Spleen (tissue), 11 donors: ENCODE data around the gene THUMPD3. TPM values are rescaled to one million over a fixed set of nuclear protein-coding genes. Genes with fewer than 3 reads are reported as not detected.

Experiments
- DNase-seq: peaks from one replicate; pipeline ENCODE4 v3.0.0-alpha.2; 2020
- H3K27ac ChIP-seq, 8 donors: fragments of 200-600 bp; sonication (generic) in 7 of 8; 1 replicate in 4 of 8; 2 replicates in 4 of 8; pipeline versions ENCODE4 v1.5.0 to v1.8.0; 2016 to 2021; ENCODE audit warnings: inconsistent platforms in 4 of 8, mild to moderate bottlenecking in 4 of 8, moderate library complexity in 1 of 8
- H3K27me3 ChIP-seq, 7 donors: fragments of 200-600 bp; sonication (generic) in 6 of 7; replicated peaks in 1 of 7; 1 replicate in 4 of 7; 2 replicates in 3 of 7; pipeline versions ENCODE4 v1.5.0 to v1.8.0; 2016 to 2021; ENCODE audit warnings: inconsistent platforms in 3 of 7, mild to moderate bottlenecking in 1 of 7
- H3K36me3 ChIP-seq, 6 donors: fragments of 200-600 bp; sonication (generic) in 5 of 6; 1 replicate in 4 of 6; 2 replicates in 2 of 6; pipeline versions ENCODE4 v1.5.0 to v1.8.0; 2016 to 2021; ENCODE audit warnings: inconsistent platforms in 2 of 6
- H3K4me1 ChIP-seq, 6 donors: fragments of 200-600 bp; sonication (generic) in 5 of 6; 1 replicate in 3 of 6; 2 replicates in 3 of 6; pipeline versions ENCODE4 v1.5.0 to v1.8.0; 2016 to 2021; ENCODE audit warnings: inconsistent platforms in 3 of 6
- H3K4me3 ChIP-seq, 8 donors: fragments of 200-600 bp; sonication (generic) in 7 of 8; 1 replicate in 4 of 8; 2 replicates in 4 of 8; pipeline versions ENCODE4 v1.5.0 to v1.8.0; 2016 to 2021; ENCODE audit warnings: inconsistent platforms in 4 of 8, mild to moderate bottlenecking in 4 of 8, moderate library complexity in 2 of 8
- H3K9me3 ChIP-seq, 8 donors: fragments of 200-600 bp; sonication (generic) in 7 of 8; 1 replicate in 4 of 8; 2 replicates in 4 of 8; pipeline versions ENCODE4 v1.5.0 to v1.8.0; 2016 to 2021; ENCODE audit warnings: inconsistent platforms in 4 of 8
- CTCF ChIP-seq, 11 experiments: fragments of 200-600 bp in 7 of 11; fragments of 450-650 bp in 4 of 11; sonication (generic) in 4 of 11; IDR thresholded peaks in 8 of 11; conservative IDR thresholded peaks in 3 of 11; 1 replicate in 7 of 11; 2 replicates in 4 of 11; pipeline versions ENCODE4 v1.4.0 to v1.8.0; 2016 to 2021; ENCODE audit warnings: antibody characterized with exemption in 11 of 11, inconsistent platforms in 4 of 11, mild to moderate bottlenecking in 1 of 11
- POLR2A ChIP-seq, 3 donors: fragments of 450-650 bp; IDR thresholded peaks; one replicate each; pipeline ENCODE4 v1.5.1; 2017; ENCODE audit warnings: antibody characterized with exemption in 3 of 3, mild to moderate bottlenecking in 1 of 3
- POLR2AphosphoS5 ChIP-seq, 3 donors: sonication (generic); formaldehyde crosslinking; IDR thresholded peaks; one replicate each; pipeline ENCODE4 v1.5.1; 2017; ENCODE audit warnings: antibody characterized with exemption in 3 of 3
- WGBS, 5 donors: extraction: QIAGEN DNeasy Blood & Tissue Kit in 3 of 5; methylation state at CpG; one replicate each; pipeline versions ENCODE4 v1.1.5 to v1.1.7; 2013 to 2018; 5-methylcytosine and 5-hydroxymethylcytosine counted together
- intact Hi-C: fragments of 100-400 bp; cut with DNase I; formaldehyde crosslinking; loops from one replicate; pipeline ENCODE4 v1.15.0; 2023; ENCODE audit warnings: low total_unique reads
- polyA plus RNA-seq, 3 donors: library from polyadenylated mRNA; stranded (reverse); fragments of 200-250 nt; gene quantifications; one replicate each; pipeline ENCODE4 v1.2.1, GENCODE V29; 2013
- total RNA-seq, 7 donors: library from RNA; depleted of rRNA in 3 of 7; stranded (reverse); fragments of >200 nt in 3 of 7; fragmentation: NEBNext Ultra II Directional in 4 of 7; extraction: Animal tissue kit (Norgen Biotek cat#: 25700) in 4 of 7; gene quantifications; one replicate each; pipeline versions ENCODE4 v1.1.0 to v1.2.1, GENCODE V29; 2016 to 2021
- donor health status: healthy with polysubstance abuse.
- donor health status: DM: no; HTN: no; CAD: no; lungs with moderate emphysema.
- donor health status: DM: no; HTN: no; CAD: no.
- donor health status: Bipolar disorder and iron deficiency.
- donor health status: healthy.
- donor health status: DM: no; HTN: no; CAD: no.
- donor health status: DM: yes; HTN: yes; CAD: no.

THUMPD3 gene
- total and polyA plus RNA-seq, 10 donors, result 16.3 to 36.8 (median 23.8) TPM

GRCh38 chr3:9322780-9323179 lies 40.1 kb upstream of the THUMPD3 start:
- 90 to 92% (median 92%) methylated on average over 2 of the region's 2 CpGs for WGBS, 5 donors
- no peak overlapping the region for H3K4me3 ChIP-seq
- no peaks in the 10 kb centered on the region for H3K27me3 ChIP-seq
- no peaks in the 10 kb centered on the region for H3K4me1 ChIP-seq
- DNase-seq, result no peak
- intact Hi-C loops, result no loop called here
- TF ChIP-seq POLR2AphosphoS5 (IDR thresholded peaks at IDR 0.05) (no peak), POLR2A (IDR thresholded peaks at IDR 0.05) (no peak), CTCF (IDR thresholded peaks at IDR 0.05 in 8 of 11, conservative IDR thresholded peaks at IDR 0.05 in 3 of 11) (no peak)
- peaks cover 0 to 5% (median 0%) of the 10 kb centered on the region in 8 donors for H3K9me3 ChIP-seq
- H3K27ac ChIP-seq, result no peak overlapping the region
- no peaks in the 10 kb centered on the region for H3K36me3 ChIP-seq

- TF ChIP-seq CTCF (IDR thresholded peaks at IDR 0.05 in 8 of 11, conservative IDR thresholded peaks at IDR 0.05 in 3 of 11) (no peak), POLR2A (IDR thresholded peaks at IDR 0.05) (no peak), POLR2AphosphoS5 (IDR thresholded peaks at IDR 0.05) (no peak)
- WGBS, 5 donors, result 66 to 81% (median 72%) methylated on average over 4 of the region's 4 CpGs
- intact Hi-C loops, result no loop called here
- DNase-seq, result no peak
- H3K36me3 ChIP-seq, result no peaks in the 10 kb centered on the region
- H3K9me3 ChIP-seq, result peaks cover 0 to 5% (median 0%) of the 10 kb centered on the region in 8 donors
- no peak overlapping the region for H3K4me3 ChIP-seq
- no peaks in the 10 kb centered on the region for H3K27me3 ChIP-seq
- H3K4me1 ChIP-seq, result no peaks in the 10 kb centered on the region
- H3K27ac ChIP-seq, result no peak overlapping the region
Measured at GRCh38 chr3:9324944-9325343, 37.9 kb upstream of the THUMPD3 start.

DNA sequence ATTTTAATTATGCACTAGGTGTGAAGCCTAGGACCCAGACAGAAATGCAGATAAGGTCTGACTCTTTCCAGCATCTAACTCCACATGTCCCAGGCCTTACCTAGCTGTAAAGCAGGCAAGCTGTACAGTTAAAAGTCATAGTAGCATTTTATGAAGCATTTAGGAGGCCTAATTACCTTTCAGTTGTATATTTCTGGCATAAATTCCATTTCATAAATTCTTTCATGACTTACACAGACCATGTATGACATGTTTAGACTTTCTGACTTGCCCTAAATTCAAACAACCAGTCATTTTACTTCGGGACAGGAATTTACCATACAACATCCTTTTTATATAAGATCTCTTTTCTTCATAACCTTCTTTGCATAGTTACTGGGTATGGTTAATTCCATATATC lies 35.3 kb upstream of the THUMPD3 start:
- Histone ChIP-seq H3K4me3 (no peak overlapping the region), H3K36me3 (no peaks in the 10 kb centered on the region), H3K27me3 (no peaks in the 10 kb centered on the region), H3K4me1 (no peaks in the 10 kb centered on the region), H3K9me3 (peaks cover 0 to 8% (median 2%) of the 10 kb centered on the region in 8 donors), H3K27ac (no peak overlapping the region)
- WGBS, 5 donors, result 84 to 94% (median 89%) methylated on average over 1 of the region's 1 CpG
- TF ChIP-seq CTCF (IDR thresholded peaks at IDR 0.05 in 8 of 11, conservative IDR thresholded peaks at IDR 0.05 in 3 of 11) (no peak), POLR2AphosphoS5 (IDR thresholded peaks at IDR 0.05) (no peak), POLR2A (IDR thresholded peaks at IDR 0.05) (no peak)
- no peak for DNase-seq
- intact Hi-C loops, result no loop called here

GRCh38 chr3:9330166-9330703 lies 32.6 kb upstream of the THUMPD3 start:
- intact Hi-C loops, result no loop called here
- DNase-seq, result no peak
- H3K4me3 ChIP-seq, result no peak overlapping the region
- H3K27me3 ChIP-seq, result no peaks in the 10 kb centered on the region
- TF ChIP-seq POLR2A (IDR thresholded peaks at IDR 0.05) (no peak), CTCF (IDR thresholded peaks at IDR 0.05 in 8 of 11, conservative IDR thresholded peaks at IDR 0.05 in 3 of 11) (no peak), POLR2AphosphoS5 (IDR thresholded peaks at IDR 0.05) (no peak)
- 78 to 92% (median 85%) methylated on average over 7 of the region's 7 CpGs for WGBS, 5 donors
- H3K36me3 ChIP-seq, result no peaks in the 10 kb centered on the region
- no peak overlapping the region for H3K27ac ChIP-seq
- H3K4me1 ChIP-seq, result no peaks in the 10 kb centered on the region
- H3K9me3 ChIP-seq, result peaks cover 0 to 8% (median 2%) of the 10 kb centered on the region in 8 donors
